ENCODE measurements around the gene FAM217A.
A peak's percentile ranks its signal among the peaks of the same experiment; 100 is the strongest.

FAM217A gene

DNA sequence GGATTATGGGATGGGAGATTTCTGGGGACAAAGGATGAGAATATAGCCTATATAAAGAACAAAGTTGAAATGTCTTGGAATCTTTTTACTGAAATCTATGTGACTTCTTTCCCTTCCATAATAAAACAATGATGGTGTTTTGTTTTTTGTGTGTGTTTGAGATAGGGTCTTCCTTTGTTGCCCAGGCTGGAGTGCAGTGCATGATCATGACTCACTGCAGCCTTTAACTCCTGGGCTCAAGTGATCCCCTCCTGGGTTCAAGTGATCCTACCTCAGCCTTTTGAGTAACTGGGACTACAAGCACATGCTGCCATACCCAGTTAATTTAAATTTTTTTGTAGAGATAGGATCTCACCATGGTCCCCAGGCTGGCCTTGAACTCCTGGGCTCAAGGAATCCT is 50.9 kb downstream of the FAM217A start:
- TF ChIP-seq, protein P1, sequence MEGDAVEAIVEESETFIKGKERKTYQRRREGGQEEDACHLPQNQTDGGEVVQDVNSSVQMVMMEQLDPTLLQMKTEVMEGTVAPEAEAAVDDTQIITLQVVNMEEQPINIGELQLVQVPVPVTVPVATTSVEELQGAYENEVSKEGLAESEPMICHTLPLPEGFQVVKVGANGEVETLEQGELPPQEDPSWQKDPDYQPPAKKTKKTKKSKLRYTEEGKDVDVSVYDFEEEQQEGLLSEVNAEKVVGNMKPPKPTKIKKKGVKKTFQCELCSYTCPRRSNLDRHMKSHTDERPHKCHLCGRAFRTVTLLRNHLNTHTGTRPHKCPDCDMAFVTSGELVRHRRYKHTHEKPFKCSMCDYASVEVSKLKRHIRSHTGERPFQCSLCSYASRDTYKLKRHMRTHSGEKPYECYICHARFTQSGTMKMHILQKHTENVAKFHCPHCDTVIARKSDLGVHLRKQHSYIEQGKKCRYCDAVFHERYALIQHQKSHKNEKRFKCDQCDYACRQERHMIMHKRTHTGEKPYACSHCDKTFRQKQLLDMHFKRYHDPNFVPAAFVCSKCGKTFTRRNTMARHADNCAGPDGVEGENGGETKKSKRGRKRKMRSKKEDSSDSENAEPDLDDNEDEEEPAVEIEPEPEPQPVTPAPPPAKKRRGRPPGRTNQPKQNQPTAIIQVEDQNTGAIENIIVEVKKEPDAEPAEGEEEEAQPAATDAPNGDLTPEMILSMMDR (IDR thresholded peaks at IDR 0.05; ENCODE audit: extremely low read depth, insufficient read depth, missing control alignments), result no peak
- DNase-seq (ENCODE audit: low spot score), result no peak
- in situ Hi-C loops (cut with MboI; ENCODE audit: low pct_unique_long_range_greater_than_20kb, low sequenced_read_pairs, unreplicated experiment), result no loop called here

DNA sequence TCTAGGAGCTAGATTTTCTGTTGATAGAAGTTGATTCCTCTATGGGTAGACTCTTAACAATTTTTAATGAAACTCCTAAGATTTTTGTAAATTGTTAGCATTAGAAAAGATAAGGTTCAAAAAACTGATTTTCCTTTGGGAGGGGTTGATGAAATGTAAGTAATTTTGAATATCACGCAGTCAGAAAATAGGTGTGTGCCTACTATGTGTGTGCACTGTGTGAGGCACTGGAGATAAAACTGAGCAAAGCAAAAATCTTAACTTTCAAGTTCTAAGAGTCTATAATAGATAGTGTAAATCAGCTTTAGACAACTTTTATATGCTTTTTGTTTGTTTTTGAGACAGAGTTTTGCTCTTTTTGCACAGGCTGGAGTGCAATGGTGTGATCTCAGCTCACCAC is 53.3 kb downstream of the FAM217A start:
- in situ Hi-C loops (cut with MboI; ENCODE audit: low pct_unique_long_range_greater_than_20kb, low sequenced_read_pairs, unreplicated experiment), result no loop called here
- no peak for DNase-seq (ENCODE audit: low spot score)
- TF ChIP-seq, protein P1 (IDR thresholded peaks at IDR 0.05; ENCODE audit: extremely low read depth, insufficient read depth, missing control alignments), result no peak

DNA sequence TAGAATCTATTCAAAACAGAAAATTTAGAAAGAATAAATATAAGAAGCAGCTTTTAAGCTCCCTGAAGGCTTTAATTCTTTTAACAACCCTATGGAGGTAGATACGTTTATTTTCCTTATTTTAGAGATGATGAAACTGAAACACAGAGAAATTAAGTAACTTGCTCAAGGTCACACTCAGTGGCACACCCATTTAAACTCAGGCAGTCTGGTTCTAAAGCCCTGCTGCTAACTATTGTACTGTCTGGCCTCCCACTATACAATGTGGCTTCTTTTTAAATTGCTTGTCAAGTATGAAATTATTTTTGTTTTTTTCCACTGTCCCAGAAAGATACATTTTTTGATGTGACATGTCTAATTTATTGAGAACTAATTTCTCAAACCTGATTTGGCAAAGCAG is 55.7 kb downstream of the FAM217A start:
- in situ Hi-C loops (cut with MboI; ENCODE audit: low pct_unique_long_range_greater_than_20kb, low sequenced_read_pairs, unreplicated experiment), result no loop called here
- DNase-seq (ENCODE audit: low spot score), result no peak
- TF ChIP-seq, protein P1 (IDR thresholded peaks at IDR 0.05; ENCODE audit: extremely low read depth, insufficient read depth, missing control alignments), result no peak

DNA sequence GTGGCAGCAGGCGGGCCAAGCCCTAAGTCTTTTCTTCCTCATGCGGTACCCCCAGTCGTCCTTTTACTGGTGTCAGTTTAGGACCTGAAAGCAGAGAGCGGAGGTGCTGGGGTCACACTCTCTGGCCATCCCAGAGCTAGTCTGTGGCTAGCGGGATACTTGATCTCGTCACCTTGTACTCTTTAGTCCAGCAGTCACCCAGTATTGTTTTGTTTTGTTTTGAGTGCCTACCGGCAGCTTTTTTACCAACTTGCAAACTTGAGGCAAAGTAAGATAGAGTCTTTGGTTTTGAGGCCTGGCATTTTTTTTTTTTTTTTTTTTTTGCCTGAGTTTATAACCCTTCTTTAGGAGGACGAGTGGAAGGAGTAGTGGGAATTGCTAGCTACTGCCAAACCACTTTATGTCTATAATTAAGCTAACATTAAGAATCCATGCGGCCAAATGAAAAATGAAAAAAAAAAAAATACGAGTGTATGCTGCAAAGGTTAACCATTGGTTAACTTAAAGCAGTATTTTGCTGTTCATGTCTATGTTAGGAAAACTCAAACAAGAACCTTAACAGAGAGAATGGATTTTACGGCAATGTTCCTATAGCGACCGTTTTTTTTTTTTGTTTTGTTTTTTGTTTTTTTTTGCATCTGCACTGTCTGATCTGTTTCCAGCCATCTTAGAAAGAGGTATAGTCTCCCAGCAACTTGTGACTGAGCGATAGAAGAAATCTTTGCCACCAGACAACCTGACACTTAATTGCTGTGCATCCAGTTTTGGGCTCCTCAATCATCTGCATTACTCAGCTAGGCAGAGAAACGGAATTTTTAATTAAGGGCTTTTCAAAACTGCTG is 56.9 kb downstream of the FAM217A start:
- DNase-seq (ENCODE audit: low spot score), result no peak
- TF ChIP-seq, protein P1 (IDR thresholded peaks at IDR 0.05; ENCODE audit: extremely low read depth, insufficient read depth, missing control alignments), result no peak
- in situ Hi-C loops (cut with MboI; ENCODE audit: low pct_unique_long_range_greater_than_20kb, low sequenced_read_pairs, unreplicated experiment), result no loop called here

DNA sequence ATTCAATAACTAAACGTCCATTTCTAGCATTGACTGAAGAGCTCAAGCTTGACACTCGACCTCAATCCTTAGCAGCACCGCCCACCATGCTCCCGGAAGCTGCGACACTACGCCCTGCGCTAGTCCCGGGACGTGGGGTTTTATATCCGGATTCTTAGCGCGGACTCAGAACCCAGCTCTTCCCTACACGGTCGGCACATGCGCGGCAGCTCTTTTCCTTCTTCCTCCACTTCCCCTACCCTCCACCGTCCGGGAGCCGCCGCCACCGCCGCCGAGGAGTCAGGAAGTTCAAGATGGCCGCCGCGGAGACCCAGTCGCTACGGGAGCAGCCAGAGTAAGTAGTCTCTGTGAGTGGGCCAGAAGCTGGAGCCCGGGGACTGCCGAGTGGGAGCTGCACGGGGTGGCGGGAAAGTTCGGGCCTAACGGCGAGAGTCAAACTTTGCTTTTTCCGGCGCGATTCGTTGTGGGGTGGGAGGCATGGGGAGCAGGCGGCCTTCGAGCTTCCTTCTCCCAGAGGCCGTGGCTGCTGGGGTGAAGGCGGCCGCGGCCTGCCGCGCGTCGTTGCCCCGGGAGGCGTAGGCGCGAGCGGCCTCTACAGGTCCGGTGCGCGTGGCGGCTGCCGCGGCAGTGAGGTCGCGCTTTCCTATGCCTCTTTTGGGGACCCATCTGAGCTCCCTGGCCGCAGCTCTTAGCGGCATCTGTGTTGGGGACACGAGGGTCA is 57.6 kb downstream of the FAM217A start:
- TF ChIP-seq, protein P1 (IDR thresholded peaks at IDR 0.05; ENCODE audit: extremely low read depth, insufficient read depth, missing control alignments), result peak; percentile 54
- in situ Hi-C loops (cut with MboI; ENCODE audit: low pct_unique_long_range_greater_than_20kb, low sequenced_read_pairs, unreplicated experiment), result no loop called here
- DNase-seq (ENCODE audit: low spot score), result peak; percentile 81

DNA sequence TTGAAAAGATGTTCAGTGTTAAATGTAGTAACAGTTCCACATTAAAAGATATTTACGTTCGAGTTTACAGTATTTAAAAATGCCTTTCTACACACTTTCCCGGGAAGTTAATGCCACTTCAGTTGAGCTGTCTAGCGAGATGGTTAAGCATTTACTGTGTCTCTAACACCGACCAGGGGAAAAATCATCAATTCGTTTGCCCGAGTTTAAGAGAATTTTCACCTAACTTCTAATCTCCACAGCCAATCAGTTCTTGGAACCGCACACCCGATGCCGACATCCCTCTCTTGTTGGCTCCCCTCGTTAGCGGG is 58.2 kb downstream of the FAM217A start:
- TF ChIP-seq, protein P1 (IDR thresholded peaks at IDR 0.05; ENCODE audit: extremely low read depth, insufficient read depth, missing control alignments), result no peak
- DNase-seq (ENCODE audit: low spot score), result no peak
- in situ Hi-C loops (cut with MboI; ENCODE audit: low pct_unique_long_range_greater_than_20kb, low sequenced_read_pairs, unreplicated experiment), result no loop called here

Data from GM13977 (cell line).